HCT116 (cell line): ENCODE data around the gene FN3K. TPM values are rescaled to one million over a fixed set of nuclear protein-coding genes. Genes with fewer than 3 reads are reported as not detected.

ENCODE experiments used
- ATAC-seq: fragments of 200-7000 bp; cut with Tn5 transposase; 2 replicates; pipeline ENCODE4 v1.9.1; 2020; ENCODE audit warnings: mild to moderate bottlenecking, moderate library complexity
- BruUV-seq: library from RNA; stranded (reverse); fragments of 400-500 nt; replicated peaks from 2 replicates; lab custom pipeline; 2021; lab: Mats Ljungman, UMichigan
- CTCF ChIA-PET: fragments of 300-600 bp; sonication (Branson Sonifier 250); formaldehyde crosslinking; loops from one replicate; lab custom pipeline; 2021; ENCODE audit warnings: antibody characterized with exemption; lab: Charles Lee
- POLR2A ChIA-PET: fragments of 300-600, 350-600 bp; sonication (Branson Sonifier 250); formaldehyde crosslinking; loops from one replicate; lab custom pipeline; 2021; ENCODE audit warnings: antibody characterized with exemption; lab: Charles Lee
- RAD21 ChIA-PET, 2 experiments: fragments of 300-600 bp; sonication (Branson Sonifier 250); formaldehyde crosslinking; loops; one replicate each; lab custom pipeline; 2023; ENCODE audit warnings: low total read pairs in 2 of 2; ENCODE audit not compliant: uncharacterized antibody in 2 of 2, unreplicated experiment in 2 of 2, low non-redundant PET in 1 of 2; lab: Charles Lee
- DNase-seq: peaks from one replicate; pipeline ENCODE4 v3.0.0-alpha.2; 2010; ENCODE audit warnings: low read depth, low spot score
- H2AFZ ChIP-seq: fragments of 200-600 bp; shearing (Covaris generic), sonication (generic); 2 replicates; pipeline ENCODE4 v1.6.1; 2017; ENCODE audit warnings: low read depth, mixed run types, mixed read lengths, antibody characterized with exemption, low read length; ENCODE audit not compliant: poor library complexity, severe bottlenecking
- H3K27ac ChIP-seq: 2 replicates; pipeline ENCODE4 v1.5.1; 2012; ENCODE audit warnings: low read depth, low read length
- H3K27me3 ChIP-seq: fragments of 200-600 bp; sonication (generic); 2 replicates; pipeline ENCODE4 v1.6.1; 2016; ENCODE audit warnings: mixed run types, low read length, mixed read lengths; ENCODE audit not compliant: insufficient read depth
- H3K36me3 ChIP-seq, 2 experiments: fragments of 200-500 bp in 1 of 2; fragments of 200-600 bp in 1 of 2; sonication (Bioruptor generic) in 1 of 2; sonication (generic) in 1 of 2; 2 replicates each; pipeline versions ENCODE4 v1.5.1 to v1.6.1; 2014 to 2016; ENCODE audit warnings: low read length in 2 of 2, inconsistent platforms in 1 of 2, mixed read lengths in 1 of 2, mixed run types in 1 of 2; ENCODE audit not compliant: insufficient read depth in 2 of 2, control insufficient read depth in 1 of 2
- H3K4me1 ChIP-seq, 2 experiments: fragments of 200-600 bp in 1 of 2; sonication (generic) in 1 of 2; 2 replicates each; pipeline versions ENCODE4 v1.5.1 to v1.6.1; 2012 to 2017; ENCODE audit warnings: low read length in 2 of 2, inconsistent platforms in 1 of 2, mild to moderate bottlenecking in 1 of 2, mixed read lengths in 1 of 2, mixed run types in 1 of 2, moderate library complexity in 1 of 2; ENCODE audit not compliant: insufficient read depth in 2 of 2, control insufficient read depth in 1 of 2
- H3K4me2 ChIP-seq: fragments of 200-600 bp; sonication (generic); 2 replicates; pipeline ENCODE4 v1.6.1; 2017; ENCODE audit warnings: mixed run types, low read length, mixed read lengths
- H3K4me3 ChIP-seq, 2 experiments: fragments of 200-600 bp in 1 of 2; sonication (generic) in 1 of 2; replicated peaks in 1 of 2; 2 replicates each; pipeline ENCODE4 v1.5.1; 2011 to 2016; ENCODE audit warnings: low read length in 2 of 2, control low read depth in 1 of 2, low read depth in 1 of 2, mild to moderate bottlenecking in 1 of 2, mixed read lengths in 1 of 2, mixed run types in 1 of 2
- H3K79me2 ChIP-seq: fragments of 200-600 bp; sonication (generic); 2 replicates; pipeline ENCODE4 v1.6.1; 2017; ENCODE audit warnings: mild to moderate bottlenecking, mixed run types, low read length, moderate library complexity, mixed read lengths; ENCODE audit not compliant: insufficient read depth
- H3K9ac ChIP-seq: fragments of 200-600 bp; sonication (generic); 2 replicates; pipeline ENCODE4 v1.6.1; 2016; ENCODE audit warnings: low read length, mixed read lengths
- H3K9me2 ChIP-seq: fragments of 200-600 bp; sonication (generic), shearing (Covaris generic); 2 replicates; pipeline ENCODE4 v1.6.1; 2017; ENCODE audit warnings: mixed run types, mild to moderate bottlenecking, moderate library complexity; ENCODE audit not compliant: insufficient read depth
- H3K9me3 ChIP-seq, 2 experiments: fragments of 200-500 bp in 1 of 2; fragments of 200-600 bp in 1 of 2; sonication (Bioruptor generic) in 1 of 2; sonication (generic) in 1 of 2; 2 replicates each; pipeline ENCODE4 v1.6.1; 2014 to 2017; ENCODE audit warnings: low read length in 2 of 2, mixed read lengths in 2 of 2, inconsistent platforms in 1 of 2, low read depth in 1 of 2, mild to moderate bottlenecking in 1 of 2, mixed run types in 1 of 2, moderate library complexity in 1 of 2; ENCODE audit not compliant: control insufficient read depth in 1 of 2, insufficient read depth in 1 of 2
- H4K20me1 ChIP-seq: fragments of 200-600 bp; sonication (generic), shearing (Covaris generic); 2 replicates; pipeline ENCODE4 v1.6.1; 2017; ENCODE audit warnings: mixed run types, mild to moderate bottlenecking, moderate library complexity; ENCODE audit not compliant: insufficient read depth
- CBX3 ChIP-seq: IDR thresholded peaks from 2 replicates; pipeline ENCODE4 v1.6.1; 2012; ENCODE audit warnings: low read depth
- CEBPB ChIP-seq: IDR thresholded peaks from 2 replicates; pipeline ENCODE4 v1.6.1; 2012; ENCODE audit warnings: low read depth
- EGR1 ChIP-seq: IDR thresholded peaks from 2 replicates; pipeline ENCODE4 v1.6.1; 2012; ENCODE audit warnings: low read depth
- ELF1 ChIP-seq: IDR thresholded peaks from 2 replicates; pipeline ENCODE4 v1.6.1; 2012; ENCODE audit warnings: low read depth, borderline replicate concordance
- EZH2phosphoT487 ChIP-seq: fragments of 200-600 bp; IDR thresholded peaks from 2 replicates; pipeline ENCODE4 v1.6.1; 2018; ENCODE audit warnings: antibody characterized with exemption, borderline replicate concordance
- FOSL1 ChIP-seq: IDR thresholded peaks from 2 replicates; pipeline ENCODE4 v1.6.1; 2012; ENCODE audit warnings: low read depth
- POLR2AphosphoS5 ChIP-seq: IDR thresholded peaks from 2 replicates; pipeline ENCODE4 v1.6.1; 2011; ENCODE audit warnings: mild to moderate bottlenecking, low read depth, low read length, moderate library complexity
- RAD21 ChIP-seq: IDR thresholded peaks from 2 replicates; pipeline ENCODE4 v1.6.1; 2012; ENCODE audit warnings: low read depth, mild to moderate bottlenecking
- SIN3A ChIP-seq: IDR thresholded peaks from 2 replicates; pipeline ENCODE4 v1.6.1; 2012; ENCODE audit warnings: low read depth
- SP1 ChIP-seq: IDR thresholded peaks from 2 replicates; pipeline ENCODE4 v1.6.1; 2012; ENCODE audit warnings: low read depth
- SRF ChIP-seq: IDR thresholded peaks from 2 replicates; pipeline ENCODE4 v1.6.1; 2012; ENCODE audit warnings: low read depth
- YY1 ChIP-seq: IDR thresholded peaks from 2 replicates; pipeline ENCODE4 v1.6.1; 2011; ENCODE audit warnings: low read length, low read depth, moderate library complexity, mild to moderate bottlenecking; ENCODE audit not compliant: insufficient replicate concordance; ENCODE audit errors: extremely low read depth
- ZBTB33 ChIP-seq: IDR thresholded peaks from 2 replicates; pipeline ENCODE4 v1.6.1; 2011; ENCODE audit warnings: mild to moderate bottlenecking, low read length, moderate library complexity; ENCODE audit not compliant: insufficient replicate concordance; ENCODE audit errors: extremely low read depth
- ZFX ChIP-seq: fragments of 450-650 bp; IDR thresholded peaks from 2 replicates; pipeline ENCODE4 v1.6.1; 2017
- ZNF274 ChIP-seq: fragments of 200-500 bp; sonication (Bioruptor generic); IDR thresholded peaks from 2 replicates; pipeline ENCODE4 v1.6.1; 2014; ENCODE audit warnings: mild to moderate bottlenecking, low read depth, low read length, inconsistent platforms
- intact Hi-C: fragments of 100-400 bp; cut with micrococcal nuclease; formaldehyde crosslinking; loops from 2 replicates; pipeline ENCODE4 v1.10.0; 2022
- total RNA-seq: library from RNA; stranded (reverse); gene quantifications from one replicate; pipeline ENCODE4 v1.2.1, GENCODE V29; 2021; ENCODE audit not compliant: unreplicated experiment
- TF ChIP-seq, protein P1 (sequence below): IDR thresholded peaks from 2 replicates; pipeline ENCODE4 v1.6.1; 2012
- TF ChIP-seq, protein P2 (sequence below), 3 experiments: fragments of 200-600 bp in 1 of 3; sonication (generic) in 1 of 3; IDR thresholded peaks in 2 of 3; conservative IDR thresholded peaks in 1 of 3; 2 replicates each; pipeline ENCODE4 v1.5.1; 2012 to 2017; ENCODE audit warnings: low read depth in 2 of 3, low read length in 2 of 3, antibody characterized with exemption in 1 of 3, borderline replicate concordance in 1 of 3, control low read depth in 1 of 3, mild to moderate bottlenecking in 1 of 3, mixed read lengths in 1 of 3, mixed run types in 1 of 3, moderate library complexity in 1 of 3; ENCODE audit not compliant: insufficient read depth in 1 of 3

FN3K gene
- total RNA-seq, 1 experiment from 2014 or later: 9.9 TPM

DNA sequence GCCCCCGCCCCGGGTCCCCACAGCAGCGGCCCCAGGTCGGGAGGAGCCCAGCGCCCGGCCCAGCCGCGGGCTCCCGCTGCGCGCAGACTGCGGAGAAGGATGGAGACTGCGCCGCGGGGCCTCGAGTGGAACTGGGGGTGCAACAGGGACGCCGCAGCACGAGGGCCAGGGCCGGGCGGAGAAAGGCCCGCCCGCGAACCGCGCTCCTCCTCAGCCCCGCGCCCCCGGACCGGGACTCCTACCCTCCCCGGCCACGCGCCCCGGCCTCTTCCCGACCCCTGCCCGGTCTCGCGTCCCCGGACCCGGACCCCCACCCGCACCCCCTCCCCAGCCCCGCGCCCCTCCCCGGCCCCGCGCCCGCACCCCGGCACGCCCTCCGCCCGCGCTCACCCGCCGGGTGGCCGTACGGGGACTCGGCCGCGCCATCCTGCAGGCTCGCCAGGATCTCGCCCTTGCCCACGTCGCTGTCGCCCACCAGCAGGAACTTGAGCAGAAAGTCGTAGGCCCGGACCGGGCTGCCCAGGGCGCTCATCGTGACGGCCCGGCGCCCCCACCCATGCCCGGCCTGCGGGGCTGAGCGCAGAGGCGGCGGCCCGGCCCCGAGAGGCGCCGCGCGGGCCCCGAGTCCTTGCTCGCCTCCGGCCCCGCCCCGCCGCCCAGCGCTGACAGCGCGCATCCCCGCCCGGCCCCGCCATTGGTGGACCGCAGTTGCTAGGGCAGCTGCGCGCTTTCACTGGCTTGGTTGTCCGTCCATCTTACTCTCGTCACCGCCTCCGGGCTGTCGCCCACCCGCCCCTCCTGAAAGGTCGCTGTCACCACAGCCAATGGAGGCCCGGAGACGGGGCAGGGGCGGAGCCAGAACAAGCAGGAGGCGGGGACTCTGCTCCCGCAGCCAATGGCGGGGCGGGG, 37.1 kb upstream of the FN3K start, which contains the start of gene RAB40B:
Gene RAB40B (minus strand): TSS at position 634 of the 909 bp plus-strand sequence. CDS start 102 bp downstream, at position 532.
- no TSS peak for BruUV-seq
- Histone ChIP-seq H3K4me3 (peak within 1 kb of the TSS; percentile 59 to 62), H3K79me2 (no peaks in the 10 kb centered on the region), H3K27me3 (no peaks in the 10 kb centered on the region), H3K9ac (peak within 1 kb of the TSS; percentile 62), H3K9me2 (no peaks in the 10 kb centered on the region), H4K20me1 (no peaks in the 10 kb centered on the region), H3K4me1 (peaks cover 7 to 11% of the 10 kb centered on the region in 2 experiments; a peak in 2 of 4 replicates), H3K4me2 (peak within 1 kb of the TSS; percentile 74), H3K9me3 (peaks cover 16 to 23% of the 10 kb centered on the region in 2 experiments; a peak in 3 of 4 replicates), H3K27ac (peak within 1 kb of the TSS; percentile 21; the same call in 1 of the 2 replicates), H3K36me3 (no peaks in the 10 kb centered on the region), H2AFZ (no peak within 1 kb of the TSS)
- peak; percentile 98 for ATAC-seq
- RAD21 ChIA-PET: no interaction called here
- CTCF ChIA-PET: interaction anchor here (0.7 kb wide), 1 partner anchor 1498 kb away, joined by 3 read pairs; no protein-coding TSS in a partner anchor
- POLR2A ChIA-PET: no interaction called here
- TF ChIP-seq, protein P1, sequence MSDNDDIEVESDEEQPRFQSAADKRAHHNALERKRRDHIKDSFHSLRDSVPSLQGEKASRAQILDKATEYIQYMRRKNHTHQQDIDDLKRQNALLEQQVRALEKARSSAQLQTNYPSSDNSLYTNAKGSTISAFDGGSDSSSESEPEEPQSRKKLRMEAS: no peak
- TF ChIP-seq YY1 (no peak), ZNF274 (no peak), ZBTB33 (no peak), CBX3 (no peak), ZFX (peak; percentile 66; the same call in 1 of the 2 replicates), SIN3A (no peak), EGR1 (no peak), SP1 (peak; percentile 98), FOSL1 (no peak), EZH2phosphoT487 (no peak), POLR2AphosphoS5 (peak; percentile 71), RAD21 (no peak), ELF1 (no peak), CEBPB (no peak), SRF (no peak)
- TF ChIP-seq, protein P2, sequence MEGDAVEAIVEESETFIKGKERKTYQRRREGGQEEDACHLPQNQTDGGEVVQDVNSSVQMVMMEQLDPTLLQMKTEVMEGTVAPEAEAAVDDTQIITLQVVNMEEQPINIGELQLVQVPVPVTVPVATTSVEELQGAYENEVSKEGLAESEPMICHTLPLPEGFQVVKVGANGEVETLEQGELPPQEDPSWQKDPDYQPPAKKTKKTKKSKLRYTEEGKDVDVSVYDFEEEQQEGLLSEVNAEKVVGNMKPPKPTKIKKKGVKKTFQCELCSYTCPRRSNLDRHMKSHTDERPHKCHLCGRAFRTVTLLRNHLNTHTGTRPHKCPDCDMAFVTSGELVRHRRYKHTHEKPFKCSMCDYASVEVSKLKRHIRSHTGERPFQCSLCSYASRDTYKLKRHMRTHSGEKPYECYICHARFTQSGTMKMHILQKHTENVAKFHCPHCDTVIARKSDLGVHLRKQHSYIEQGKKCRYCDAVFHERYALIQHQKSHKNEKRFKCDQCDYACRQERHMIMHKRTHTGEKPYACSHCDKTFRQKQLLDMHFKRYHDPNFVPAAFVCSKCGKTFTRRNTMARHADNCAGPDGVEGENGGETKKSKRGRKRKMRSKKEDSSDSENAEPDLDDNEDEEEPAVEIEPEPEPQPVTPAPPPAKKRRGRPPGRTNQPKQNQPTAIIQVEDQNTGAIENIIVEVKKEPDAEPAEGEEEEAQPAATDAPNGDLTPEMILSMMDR (IDR thresholded peaks at IDR 0.05 in 2 of 3, conservative IDR thresholded peaks at IDR 0.05 in 1 of 3; ENCODE audit: borderline replicate concordance in 1 of 3, insufficient read depth in 1 of 3, low read depth in 2 of 3, low read length in 2 of 3): no peak
- DNase-seq: peak; percentile 98
- intact Hi-C loops: no loop called here
